Endothelial cell of umbilical vein (primary cell): ENCODE measurements around the gene PTPRD. TPM values are rescaled to one million over a fixed set of nuclear protein-coding genes. Genes with fewer than 3 reads are reported as not detected.
A peak's percentile ranks its signal among the peaks of the same experiment; 100 is the strongest.

ENCODE experiments used
- BruUV-seq: library from RNA; stranded (reverse); fragments of 400-500 nt; replicated peaks from 2 replicates; lab custom pipeline; 2021; lab: Mats Ljungman, UMichigan
- CTCF ChIA-PET: fragments of 300-600, 350-600 bp; sonication (Branson Sonifier 250); formaldehyde crosslinking; loops from one replicate; lab custom pipeline; 2021; ENCODE audit warnings: antibody characterized with exemption, inconsistent platforms; lab: Charles Lee
- POLR2A ChIA-PET: fragments of 300-600, 350-600 bp; sonication (Branson Sonifier 250); formaldehyde crosslinking; loops from one replicate; lab custom pipeline; 2021; ENCODE audit warnings: antibody characterized with exemption, inconsistent platforms; lab: Charles Lee
- DNase-seq: peaks from one replicate; pipeline ENCODE4 v3.0.0-alpha.2; 2011; ENCODE audit warnings: low read depth, low spot score
- FAIRE-seq: peaks from 2 replicates; lab custom pipeline; 2011; peaks lifted over from hg19 to GRCh38; lab: Jason Lieb, UNC
- H2AFZ ChIP-seq: 2 replicates; pipeline ENCODE4 v1.6.0; 2012; ENCODE audit warnings: low read depth, low read length, control low read depth, inconsistent platforms
- H3K27ac ChIP-seq: 2 replicates; pipeline ENCODE4 v1.5.1; 2011; ENCODE audit warnings: low read depth, mild to moderate bottlenecking, control low read depth, low read length, moderate library complexity; ENCODE audit not compliant: insufficient read depth
- H3K27me3 ChIP-seq, 2 experiments: 2 replicates each; pipeline versions ENCODE4 v1.6.0 to v1.6.1; 2011; ENCODE audit warnings: low read length in 2 of 2, mixed read lengths in 1 of 2; ENCODE audit not compliant: control insufficient read depth in 2 of 2, insufficient read depth in 2 of 2
- H3K36me3 ChIP-seq, 2 experiments: 2 replicates in 1 of 2; 3 replicates in 1 of 2; pipeline ENCODE4 v1.5.1; 2011; ENCODE audit warnings: low read length in 2 of 2, mild to moderate bottlenecking in 1 of 2, moderate library complexity in 1 of 2; ENCODE audit not compliant: control insufficient read depth in 2 of 2, insufficient read depth in 2 of 2; ENCODE audit errors: extremely low read depth in 1 of 2
- H3K4me1 ChIP-seq: 3 replicates; pipeline ENCODE4 v1.5.1; 2011; ENCODE audit warnings: mild to moderate bottlenecking, low read length; ENCODE audit not compliant: control insufficient read depth, insufficient read depth; ENCODE audit errors: extremely low read depth
- H3K4me2 ChIP-seq: 2 replicates; pipeline ENCODE4 v1.6.1; 2011; ENCODE audit warnings: low read length, control low read depth, mixed read lengths; ENCODE audit not compliant: insufficient read depth
- H3K4me3 ChIP-seq, 3 experiments: fragments of 200-600 bp in 1 of 3; sonication (generic), shearing (Covaris generic) in 1 of 3; replicated peaks in 1 of 3; 2 replicates each; pipeline ENCODE4 v1.5.1; 2011 to 2016; ENCODE audit warnings: control low read depth in 3 of 3, low read length in 3 of 3, mild to moderate bottlenecking in 2 of 3, inconsistent platforms in 1 of 3, low read depth in 1 of 3, moderate library complexity in 1 of 3; ENCODE audit not compliant: insufficient read depth in 1 of 3
- H3K79me2 ChIP-seq: 2 replicates; pipeline ENCODE4 v1.6.0; 2012; ENCODE audit warnings: low read length, inconsistent platforms; ENCODE audit not compliant: control insufficient read depth, insufficient read depth
- H3K9ac ChIP-seq: replicated peaks from 2 replicates; pipeline ENCODE3; 2011; ENCODE audit warnings: low read length, control low read depth; ENCODE audit not compliant: insufficient read depth; ENCODE audit errors: extremely low read depth
- H3K9me1 ChIP-seq: replicated peaks from 3 replicates; pipeline ENCODE4 v1.6.0; 2011; ENCODE audit warnings: mild to moderate bottlenecking, low read length; ENCODE audit not compliant: control insufficient read depth, insufficient read depth; ENCODE audit errors: extremely low read depth
- H3K9me3 ChIP-seq: replicated peaks from 2 replicates; pipeline ENCODE4 v1.5.1; 2012; ENCODE audit warnings: low read length, inconsistent platforms; ENCODE audit not compliant: control insufficient read depth, insufficient read depth
- H4K20me1 ChIP-seq: replicated peaks from 2 replicates; pipeline ENCODE3; 2011; ENCODE audit warnings: mild to moderate bottlenecking, low read length; ENCODE audit not compliant: control insufficient read depth, insufficient read depth; ENCODE audit errors: extremely low read depth
- CTCF ChIP-seq, 2 donors: IDR thresholded peaks; 1 replicate in 1 of 2; 2 replicates in 1 of 2; pipeline ENCODE4 v1.5.1; 2011; ENCODE audit warnings: low read length in 2 of 2, mild to moderate bottlenecking in 2 of 2, moderate library complexity in 2 of 2, control low read depth in 1 of 2, inconsistent platforms in 1 of 2, low read depth in 1 of 2; ENCODE audit not compliant: insufficient read depth in 1 of 2; ENCODE audit errors: extremely low read depth in 1 of 2
- EZH2 ChIP-seq: IDR thresholded peaks from 2 replicates; pipeline ENCODE4 v1.6.1; 2012; ENCODE audit warnings: borderline replicate concordance, low read depth, mild to moderate bottlenecking, moderate library complexity, low read length, inconsistent platforms; ENCODE audit not compliant: severe bottlenecking
- FOS ChIP-seq: IDR thresholded peaks from 2 replicates; pipeline ENCODE4 v1.6.1; 2011; ENCODE audit warnings: mild to moderate bottlenecking, low read length, moderate library complexity, borderline replicate concordance; ENCODE audit not compliant: insufficient read depth
- GATA2 ChIP-seq: IDR thresholded peaks from 2 replicates; pipeline ENCODE4 v1.7.0; 2011; ENCODE audit warnings: low read depth, mild to moderate bottlenecking, moderate library complexity, mixed read lengths, low read length; ENCODE audit not compliant: insufficient read length, insufficient read depth
- JUN ChIP-seq: IDR thresholded peaks from 2 replicates; pipeline ENCODE4 v1.6.1; 2011; ENCODE audit warnings: borderline replicate concordance, low read depth; ENCODE audit not compliant: insufficient read length, insufficient read depth
- MAX ChIP-seq: IDR thresholded peaks from 2 replicates; pipeline ENCODE4 v1.6.1; 2011; ENCODE audit not compliant: insufficient read depth, insufficient read length
- MYC ChIP-seq: IDR thresholded peaks from one replicate; pipeline ENCODE4 v1.6.1; 2011; ENCODE audit warnings: mild to moderate bottlenecking, low read depth, low read length
- POLR2A ChIP-seq: IDR thresholded peaks from 2 replicates; pipeline ENCODE4 v1.6.1; 2012; ENCODE audit warnings: low read depth, mild to moderate bottlenecking, control low read depth, low read length
- POLR2AphosphoS5 ChIP-seq: IDR thresholded peaks from 2 replicates; pipeline ENCODE4 v1.6.1; 2012; ENCODE audit warnings: low read depth, mild to moderate bottlenecking, control low read depth, low read length, moderate library complexity; ENCODE audit not compliant: insufficient read depth
- dilution Hi-C: fragments of 300-500 bp; cut with MboI; formaldehyde crosslinking; loops from one replicate; pipeline ENCODE4 v1.15.0; 2019; ENCODE audit warnings: low sequenced_read_pairs; ENCODE audit not compliant: extremely low pct_ligation_motif_present
- intact Hi-C: fragments of 100-400 bp; cut with micrococcal nuclease; formaldehyde crosslinking; loops from one replicate; pipeline ENCODE4 v1.10.0; 2022
- polyA plus RNA-seq, 4 experiments: library from polyadenylated mRNA; depleted of rRNA in 3 of 4; stranded (reverse) in 3 of 4; unstranded in 1 of 4; fragments of >200 nt; gene quantifications; 2 replicates each; pipeline versions ENCODE4 v1.2.1 to v1.2.3, GENCODE V29; 2011 to 2012; ENCODE audit warnings: missing spikeins in 1 of 4
- total RNA-seq: library from RNA; stranded (reverse); gene quantifications from 2 replicates; pipeline ENCODE4 v1.2.3, GENCODE V29; 2021

Gene PTPRD
- total and polyA plus RNA-seq, 2 donors (not counting 3 experiments of a cell fraction or from before 2014, with no cell fraction given): 5.5 to 5.7 TPM

GRCh38 chr9:8831568-8831967 is 1781.2 kb downstream of the PTPRD start:
- dilution Hi-C loops (no loop called here), intact Hi-C loops (no loop called here)
- H3K27me3 ChIP-seq: no peaks in the 10 kb centered on the region
- H3K9ac ChIP-seq: no peak overlapping the region
- no peaks in the 10 kb centered on the region for H3K4me1 ChIP-seq
- FAIRE-seq (peak; percentile 26), DNase-seq (no peak)
- no peak overlapping the region for H3K27ac ChIP-seq
- POLR2A ChIA-PET: no interaction called here
- no peak overlapping the region for H3K4me3 ChIP-seq
- no peaks in the 10 kb centered on the region for H3K9me3 ChIP-seq
- no peak overlapping the region for H3K4me2 ChIP-seq
- BruUV-seq: no TSS peak
- TF ChIP-seq CTCF (IDR thresholded peaks at IDR 0.05; ENCODE audit: extremely low read depth in 1 of 2, insufficient read depth in 1 of 2, low read depth in 1 of 2, low read length in 2 of 2) (no peak), EZH2 (no peak), JUN (no peak), POLR2A (no peak), POLR2AphosphoS5 (no peak), MAX (no peak), MYC (no peak), FOS (no peak), GATA2 (no peak)
- H3K9me1 ChIP-seq: no peaks in the 10 kb centered on the region
- no peaks in the 10 kb centered on the region for H4K20me1 ChIP-seq
- H3K79me2 ChIP-seq: no peaks in the 10 kb centered on the region
- no peaks in the 10 kb centered on the region for H3K36me3 ChIP-seq
- CTCF ChIA-PET: interaction anchor here (0.7 kb wide), 1 partner anchor 83 kb away, joined by 3 read pairs; no protein-coding TSS in a partner anchor
- H2AFZ ChIP-seq: no peak overlapping the region
